GM18508 (cell line): ENCODE results near the gene ETS1.

Experiments used
- ATAC-seq: cut with Tn5 transposase; IDR thresholded peaks from one replicate; pipeline ENCODE4 v1.9.1; 2021; ENCODE audit warnings: moderate number of reproducible peaks; ENCODE audit not compliant: insufficient read depth, unreplicated experiment

ETS1 gene

GRCh38 chr11:128419012-128419767 lies 168.2 kb downstream of the ETS1 start:
- ATAC-seq = no peak

GRCh38 chr11:128417607-128418324 lies 169.6 kb downstream of the ETS1 start:
- no peak for ATAC-seq

- no peak for ATAC-seq
Observed at GRCh38 chr11:128416976-128417375, 170.4 kb downstream of the ETS1 start.

- ATAC-seq = no peak
Observed at GRCh38 chr11:128415539-128415938, 171.8 kb downstream of the ETS1 start.

- ATAC-seq = peak; percentile 79
Observed at GRCh38 chr11:128412847-128413791, 174.2 kb downstream of the ETS1 start.

GRCh38 chr11:128411812-128412211 lies 175.5 kb downstream of the ETS1 start:
- ATAC-seq = no peak

- no peak for ATAC-seq
Observed at GRCh38 chr11:128411150-128411549, 176.2 kb downstream of the ETS1 start.

- no peak for ATAC-seq
Observed at GRCh38 chr11:128409476-128409875, 177.9 kb downstream of the ETS1 start.
